HCT116 (cell line): ENCODE results near the gene SGCA. TPM values are rescaled to one million over a fixed set of nuclear protein-coding genes. Genes with fewer than 3 reads are reported as not detected.

Experiments
- ATAC-seq: fragments of 200-7000 bp; cut with Tn5 transposase; 2 replicates; pipeline ENCODE4 v1.9.1; 2020; ENCODE audit warnings: mild to moderate bottlenecking, moderate library complexity
- BruUV-seq: library from RNA; stranded (reverse); fragments of 400-500 nt; replicated peaks from 2 replicates; lab custom pipeline; 2021; lab: Mats Ljungman, UMichigan
- CTCF ChIA-PET: fragments of 300-600 bp; sonication (Branson Sonifier 250); formaldehyde crosslinking; loops from one replicate; lab custom pipeline; 2021; ENCODE audit warnings: antibody characterized with exemption; lab: Charles Lee
- POLR2A ChIA-PET: fragments of 300-600, 350-600 bp; sonication (Branson Sonifier 250); formaldehyde crosslinking; loops from one replicate; lab custom pipeline; 2021; ENCODE audit warnings: antibody characterized with exemption; lab: Charles Lee
- RAD21 ChIA-PET, 2 experiments: fragments of 300-600 bp; sonication (Branson Sonifier 250); formaldehyde crosslinking; loops; one replicate each; lab custom pipeline; 2023; ENCODE audit warnings: low total read pairs in 2 of 2; ENCODE audit not compliant: uncharacterized antibody in 2 of 2, unreplicated experiment in 2 of 2, low non-redundant PET in 1 of 2; lab: Charles Lee
- DNase-seq: peaks from one replicate; pipeline ENCODE4 v3.0.0-alpha.2; 2010; ENCODE audit warnings: low read depth, low spot score
- H2AFZ ChIP-seq: fragments of 200-600 bp; shearing (Covaris generic), sonication (generic); 2 replicates; pipeline ENCODE4 v1.6.1; 2017; ENCODE audit warnings: low read depth, mixed run types, mixed read lengths, antibody characterized with exemption, low read length; ENCODE audit not compliant: poor library complexity, severe bottlenecking
- H3K27ac ChIP-seq: 2 replicates; pipeline ENCODE4 v1.5.1; 2012; ENCODE audit warnings: low read depth, low read length
- H3K27me3 ChIP-seq: fragments of 200-600 bp; sonication (generic); 2 replicates; pipeline ENCODE4 v1.6.1; 2016; ENCODE audit warnings: mixed run types, low read length, mixed read lengths; ENCODE audit not compliant: insufficient read depth
- H3K36me3 ChIP-seq, 2 experiments: fragments of 200-500 bp in 1 of 2; fragments of 200-600 bp in 1 of 2; sonication (Bioruptor generic) in 1 of 2; sonication (generic) in 1 of 2; 2 replicates each; pipeline versions ENCODE4 v1.5.1 to v1.6.1; 2014 to 2016; ENCODE audit warnings: low read length in 2 of 2, inconsistent platforms in 1 of 2, mixed read lengths in 1 of 2, mixed run types in 1 of 2; ENCODE audit not compliant: insufficient read depth in 2 of 2, control insufficient read depth in 1 of 2
- H3K4me1 ChIP-seq, 2 experiments: fragments of 200-600 bp in 1 of 2; sonication (generic) in 1 of 2; 2 replicates each; pipeline versions ENCODE4 v1.5.1 to v1.6.1; 2012 to 2017; ENCODE audit warnings: low read length in 2 of 2, inconsistent platforms in 1 of 2, mild to moderate bottlenecking in 1 of 2, mixed read lengths in 1 of 2, mixed run types in 1 of 2, moderate library complexity in 1 of 2; ENCODE audit not compliant: insufficient read depth in 2 of 2, control insufficient read depth in 1 of 2
- H3K4me2 ChIP-seq: fragments of 200-600 bp; sonication (generic); 2 replicates; pipeline ENCODE4 v1.6.1; 2017; ENCODE audit warnings: mixed run types, low read length, mixed read lengths
- H3K4me3 ChIP-seq, 2 experiments: fragments of 200-600 bp in 1 of 2; sonication (generic) in 1 of 2; replicated peaks in 1 of 2; 2 replicates each; pipeline ENCODE4 v1.5.1; 2011 to 2016; ENCODE audit warnings: low read length in 2 of 2, control low read depth in 1 of 2, low read depth in 1 of 2, mild to moderate bottlenecking in 1 of 2, mixed read lengths in 1 of 2, mixed run types in 1 of 2
- H3K79me2 ChIP-seq: fragments of 200-600 bp; sonication (generic); 2 replicates; pipeline ENCODE4 v1.6.1; 2017; ENCODE audit warnings: mild to moderate bottlenecking, mixed run types, low read length, moderate library complexity, mixed read lengths; ENCODE audit not compliant: insufficient read depth
- H3K9ac ChIP-seq: fragments of 200-600 bp; sonication (generic); 2 replicates; pipeline ENCODE4 v1.6.1; 2016; ENCODE audit warnings: low read length, mixed read lengths
- H3K9me2 ChIP-seq: fragments of 200-600 bp; sonication (generic), shearing (Covaris generic); 2 replicates; pipeline ENCODE4 v1.6.1; 2017; ENCODE audit warnings: mixed run types, mild to moderate bottlenecking, moderate library complexity; ENCODE audit not compliant: insufficient read depth
- H3K9me3 ChIP-seq, 2 experiments: fragments of 200-500 bp in 1 of 2; fragments of 200-600 bp in 1 of 2; sonication (Bioruptor generic) in 1 of 2; sonication (generic) in 1 of 2; 2 replicates each; pipeline ENCODE4 v1.6.1; 2014 to 2017; ENCODE audit warnings: low read length in 2 of 2, mixed read lengths in 2 of 2, inconsistent platforms in 1 of 2, low read depth in 1 of 2, mild to moderate bottlenecking in 1 of 2, mixed run types in 1 of 2, moderate library complexity in 1 of 2; ENCODE audit not compliant: control insufficient read depth in 1 of 2, insufficient read depth in 1 of 2
- H4K20me1 ChIP-seq: fragments of 200-600 bp; sonication (generic), shearing (Covaris generic); 2 replicates; pipeline ENCODE4 v1.6.1; 2017; ENCODE audit warnings: mixed run types, mild to moderate bottlenecking, moderate library complexity; ENCODE audit not compliant: insufficient read depth
- CTCF ChIP-seq, 3 experiments: fragments of 200-600 bp in 1 of 3; sonication (generic) in 1 of 3; IDR thresholded peaks in 2 of 3; conservative IDR thresholded peaks in 1 of 3; 2 replicates each; pipeline ENCODE4 v1.5.1; 2012 to 2017; ENCODE audit warnings: low read depth in 2 of 3, low read length in 2 of 3, antibody characterized with exemption in 1 of 3, borderline replicate concordance in 1 of 3, control low read depth in 1 of 3, mild to moderate bottlenecking in 1 of 3, mixed read lengths in 1 of 3, mixed run types in 1 of 3, moderate library complexity in 1 of 3; ENCODE audit not compliant: insufficient read depth in 1 of 3
- JUND ChIP-seq: IDR thresholded peaks from 2 replicates; pipeline ENCODE4 v1.6.1; 2012
- RAD21 ChIP-seq: IDR thresholded peaks from 2 replicates; pipeline ENCODE4 v1.6.1; 2012; ENCODE audit warnings: low read depth, mild to moderate bottlenecking
- YY1 ChIP-seq: IDR thresholded peaks from 2 replicates; pipeline ENCODE4 v1.6.1; 2011; ENCODE audit warnings: low read length, low read depth, moderate library complexity, mild to moderate bottlenecking; ENCODE audit not compliant: insufficient replicate concordance; ENCODE audit errors: extremely low read depth
- intact Hi-C: fragments of 100-400 bp; cut with micrococcal nuclease; formaldehyde crosslinking; loops from 2 replicates; pipeline ENCODE4 v1.10.0; 2022
- total RNA-seq: library from RNA; stranded (reverse); gene quantifications from one replicate; pipeline ENCODE4 v1.2.1, GENCODE V29; 2021; ENCODE audit not compliant: unreplicated experiment

Gene SGCA
- total RNA-seq, 1 experiment from 2014 or later, result 0.37 TPM

GRCh38 chr17:50198026-50198669, 32.3 kb downstream of the SGCA start:
- POLR2A ChIA-PET, result no interaction called here
- peak; percentile 52 for DNase-seq
- Histone ChIP-seq H3K27ac (no peak overlapping the region), H3K9me3 (no peaks in the 10 kb centered on the region), H2AFZ (no peak overlapping the region), H3K36me3 (0 out of 4 replicates have a peak, but pooled peaks cover 0 to 5% of the 10 kb centered on the region in 2 experiments), H3K4me2 (peak overlapping the region; percentile 99; the same call in 1 of the 2 replicates), H3K4me1 (peaks cover 10 to 39% of the 10 kb centered on the region in 2 experiments), H3K79me2 (no peaks in the 10 kb centered on the region), H3K9me2 (no peaks in the 10 kb centered on the region), H3K4me3 (no peak overlapping the region), H3K27me3 (no peaks in the 10 kb centered on the region), H4K20me1 (no peaks in the 10 kb centered on the region), H3K9ac (no peak overlapping the region)
- RAD21 ChIA-PET, result interaction anchor here (1.0 to 3.0 kb wide), 2 partner anchors 28 to 29 kb away, joined by 13 to 26 read pairs; no protein-coding TSS in a partner anchor
- TF ChIP-seq RAD21 (peak; percentile 88), CTCF (IDR thresholded peaks at IDR 0.05 in 2 of 3, conservative IDR thresholded peaks at IDR 0.05 in 1 of 3; ENCODE audit: borderline replicate concordance in 1 of 3, insufficient read depth in 1 of 3, low read depth in 2 of 3, low read length in 2 of 3) (peak; percentile 92 to 97 (median 95)), YY1 (peak; percentile 17), JUND (no peak)
- no TSS peak for BruUV-seq
- no peak for ATAC-seq
- CTCF ChIA-PET, result interaction anchor here (0.6 to 3.5 kb wide), 13 partner anchors 14 to 201 kb away, joined by 3 to 59 read pairs (median 4); no protein-coding TSS in a partner anchor
- intact Hi-C loops, result loop anchor here (1.0 to 5.0 kb wide), 3 partner anchors 29 to 631 kb away; no protein-coding TSS in a partner anchor
